T-helper 1 cell treated with Interleukin-12 subunit alpha and Interleukin-12 subunit beta and Interleukin-4 antibody, amounts not matched to agents 30 ng/mL and 1 ng/mL, for 36 hours (primary cell): ENCODE data around the gene STRN3. TPM values are rescaled to one million over a fixed set of nuclear protein-coding genes. Genes with fewer than 3 reads are reported as not detected.

ENCODE experiments used
- intact Hi-C: fragments of 100-400 bp; cut with micrococcal nuclease; formaldehyde crosslinking; loops from one replicate; pipeline ENCODE4 v1.15.1; 2024
- total RNA-seq: library from RNA; stranded (reverse); gene quantifications from 2 replicates; pipeline ENCODE4 v1.2.3, GENCODE V29; 2022

The STRN3 gene
- total RNA-seq, 1 donor from 2014 or later, result 23.5 TPM

DNA sequence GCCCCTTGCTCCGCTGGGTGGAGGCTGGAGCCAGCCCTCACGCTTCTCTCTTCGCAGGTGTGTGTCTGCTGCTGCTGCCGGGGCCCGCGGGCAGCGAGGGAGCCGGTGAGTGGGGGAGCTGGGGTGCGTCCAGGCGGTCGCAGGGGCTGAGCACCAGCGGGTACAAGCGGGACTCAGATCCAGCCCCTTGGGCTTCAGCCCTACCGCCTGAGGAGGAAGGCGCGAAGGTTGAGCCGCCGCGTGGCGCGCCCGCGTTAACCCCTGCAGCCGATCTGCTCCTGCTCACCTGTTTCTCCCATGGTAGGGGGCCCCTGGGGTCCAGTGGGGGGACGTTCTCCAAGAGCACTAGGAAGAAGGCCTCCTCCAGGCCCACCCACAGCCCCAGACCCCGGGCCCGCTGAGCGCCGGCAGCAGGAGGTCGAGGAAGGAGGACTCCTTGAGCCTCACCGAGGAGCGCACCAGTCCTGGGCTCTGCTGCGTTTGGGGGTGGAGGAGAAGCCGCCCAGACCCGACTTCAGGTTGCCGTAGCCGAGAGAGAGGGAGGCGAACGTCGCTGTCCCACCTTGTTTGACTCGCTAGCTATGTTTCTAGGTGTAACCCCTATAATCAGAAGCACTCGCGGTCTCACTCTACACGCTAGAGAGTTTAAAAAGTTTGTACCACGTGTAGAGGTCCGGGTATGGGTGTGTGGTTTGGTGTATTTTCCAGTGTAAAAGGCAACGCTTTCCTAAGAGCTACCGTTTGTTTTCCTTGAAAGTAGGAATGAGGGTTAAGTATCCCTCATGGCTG is 151.0 kb downstream of the STRN3 start:
- intact Hi-C loops, result no loop called here

DNA sequence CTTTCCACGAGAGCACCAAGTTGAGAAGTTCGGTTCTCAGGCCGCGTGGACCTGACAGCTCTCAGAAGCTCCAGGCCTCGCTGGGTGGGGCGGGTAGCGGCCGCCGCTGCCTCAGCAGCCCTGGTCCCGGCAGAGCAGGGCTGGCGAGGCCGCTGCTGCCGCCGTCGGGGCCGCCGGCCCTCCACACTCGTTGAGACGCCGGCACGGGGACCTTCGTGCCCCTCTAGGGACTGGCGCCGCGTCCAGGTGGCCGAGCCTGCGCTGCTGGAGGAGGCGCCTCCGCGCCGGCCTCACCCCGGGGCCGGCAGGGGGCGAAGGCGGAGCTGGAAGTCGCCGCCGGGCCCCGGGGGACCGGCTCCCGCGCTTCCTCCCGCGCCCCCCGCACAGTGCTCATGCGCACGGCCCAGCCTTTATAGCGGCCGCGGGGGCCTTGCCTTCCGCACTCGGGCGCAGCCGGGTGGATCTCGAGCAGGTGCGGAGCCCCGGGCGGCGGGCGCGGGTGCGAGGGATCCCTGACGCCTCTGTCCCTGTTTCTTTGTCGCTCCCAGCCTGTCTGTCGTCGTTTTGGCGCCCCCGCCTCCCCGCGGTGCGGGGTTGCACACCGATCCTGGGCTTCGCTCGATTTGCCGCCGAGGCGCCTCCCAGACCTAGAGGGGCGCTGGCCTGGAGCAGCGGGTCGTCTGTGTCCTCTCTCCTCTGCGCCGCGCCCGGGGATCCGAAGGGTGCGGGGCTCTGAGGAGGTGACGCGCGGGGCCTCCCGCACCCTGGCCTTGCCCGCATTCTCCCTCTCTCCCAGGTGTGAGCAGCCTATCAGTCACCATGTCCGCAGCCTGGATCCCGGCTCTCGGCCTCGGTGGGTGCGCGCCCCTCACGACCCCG is 151.8 kb downstream of the STRN3 start, which contains the start of gene COCH:
Gene COCH, plus strand, starts transcription at position 440 of the 879 bp plus-strand sequence. Its CDS starts 380 bp downstream, at position 820.
- intact Hi-C loops, result no loop called here

DNA sequence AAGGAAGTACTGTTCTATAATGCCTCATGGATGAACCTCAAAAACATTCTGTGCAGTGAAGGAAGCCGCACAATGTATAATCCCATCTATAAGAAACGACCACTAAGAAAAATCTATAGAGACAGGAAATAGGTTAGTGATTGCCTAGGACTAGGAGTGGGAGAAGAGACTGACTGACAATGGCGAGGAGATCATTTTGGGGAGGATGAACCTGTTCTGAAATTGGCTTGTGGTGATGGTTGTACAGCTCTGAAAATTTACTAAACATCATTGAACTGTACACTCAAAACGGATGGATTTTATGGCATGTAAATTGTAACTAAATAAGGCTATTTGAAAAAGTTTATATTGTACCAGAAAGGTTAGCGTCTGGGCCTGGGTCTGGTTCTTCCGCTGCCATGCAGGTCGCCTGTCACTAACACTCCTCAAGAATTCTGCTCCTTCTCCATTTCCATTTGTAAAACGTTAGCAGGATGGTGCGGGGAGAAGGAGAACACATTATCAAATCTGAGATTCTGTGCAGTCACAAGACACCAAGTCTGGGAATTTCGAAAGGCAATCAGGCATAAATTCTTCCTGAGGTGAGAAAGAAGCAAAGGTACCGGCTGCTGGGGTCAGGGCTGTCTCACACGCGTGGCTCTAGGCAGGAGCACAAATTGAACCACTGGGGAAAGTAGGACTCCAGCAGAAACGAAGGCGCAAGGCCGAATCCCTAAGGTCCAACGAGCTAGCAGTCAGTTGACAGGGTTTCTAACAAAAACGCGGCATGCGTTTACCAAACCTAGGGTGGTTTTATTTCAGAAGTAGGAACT is 152.7 kb downstream of the STRN3 start:
- intact Hi-C loops, result no loop called here

GRCh38 chr14:30872602-30873001 is 153.6 kb downstream of the STRN3 start:
- intact Hi-C loops, result no loop called here

DNA sequence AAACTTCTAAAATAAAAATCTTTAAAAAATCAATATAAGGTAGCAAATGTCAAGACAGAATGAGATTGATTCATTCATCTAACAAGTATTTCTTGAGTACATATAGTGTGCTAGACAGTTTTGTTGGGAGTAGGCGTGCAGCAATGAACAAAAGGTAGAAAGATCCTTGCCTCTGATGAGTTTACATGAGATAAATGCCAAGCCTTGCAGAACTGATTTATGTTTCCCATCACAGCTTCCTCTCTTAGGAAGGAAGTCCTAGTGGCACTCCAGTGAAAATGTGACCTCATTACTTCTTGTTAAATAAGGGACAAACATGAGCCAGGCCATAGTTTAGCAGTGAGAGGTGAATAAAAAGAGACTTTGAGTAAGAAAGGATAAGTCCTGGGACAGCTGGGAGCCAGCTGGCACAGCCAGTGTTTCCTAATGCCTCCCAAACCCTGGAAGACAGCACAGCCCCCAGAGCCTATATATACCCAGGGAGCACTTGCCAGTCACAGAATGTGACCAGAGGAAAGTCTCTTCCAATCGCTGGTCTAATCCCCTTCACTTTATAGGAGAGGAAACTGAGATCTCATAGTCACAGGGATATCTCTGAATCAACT is 156.5 kb downstream of the STRN3 start:
- intact Hi-C loops, result no loop called here

DNA sequence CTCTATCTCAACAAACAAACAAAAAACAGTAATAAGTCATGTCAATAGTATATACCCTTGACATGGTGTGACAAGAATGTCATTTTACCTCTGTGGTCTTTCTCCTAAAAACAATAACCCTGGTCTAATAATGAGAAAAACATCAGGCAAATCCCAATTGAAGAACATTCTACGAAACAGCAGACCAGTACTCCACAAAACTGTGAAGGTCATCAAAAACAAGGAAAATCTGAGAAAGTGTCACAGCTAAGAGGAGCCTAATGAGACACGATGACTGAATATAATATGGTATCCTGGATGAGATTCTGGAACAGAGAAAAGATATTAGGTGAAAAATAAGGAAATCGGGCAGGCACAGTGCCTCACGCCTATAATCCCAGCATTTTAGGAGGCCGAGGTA is 157.4 kb downstream of the STRN3 start:
- intact Hi-C loops, result no loop called here

- intact Hi-C loops, result no loop called here
Measured at GRCh38 chr14:30864934-30865333, 161.2 kb downstream of the STRN3 start.

GRCh38 chr14:30861200-30861599 is 165.0 kb downstream of the STRN3 start:
- intact Hi-C loops, result no loop called here

GRCh38 chr14:30855345-30856037 is 170.7 kb downstream of the STRN3 start:
- intact Hi-C loops, result no loop called here

DNA sequence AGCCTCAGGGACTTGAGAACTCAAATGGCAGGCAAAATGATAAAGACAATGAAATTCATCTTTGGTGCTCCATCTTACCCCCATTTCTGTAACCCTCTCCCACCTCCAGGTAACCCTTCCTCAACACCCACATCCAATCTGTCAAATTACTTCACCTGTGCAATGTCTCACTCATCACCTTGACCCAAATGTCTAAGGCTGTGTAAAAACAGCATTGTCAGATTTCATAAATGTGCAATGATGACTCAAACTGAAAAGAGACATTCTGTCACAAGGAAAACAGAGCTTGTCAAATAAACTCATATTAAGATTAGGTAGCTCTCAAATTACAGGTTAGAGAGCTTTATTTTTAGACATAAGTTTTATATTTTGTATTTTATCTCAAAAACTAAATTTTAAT is 171.7 kb downstream of the STRN3 start:
- intact Hi-C loops, result no loop called here

DNA sequence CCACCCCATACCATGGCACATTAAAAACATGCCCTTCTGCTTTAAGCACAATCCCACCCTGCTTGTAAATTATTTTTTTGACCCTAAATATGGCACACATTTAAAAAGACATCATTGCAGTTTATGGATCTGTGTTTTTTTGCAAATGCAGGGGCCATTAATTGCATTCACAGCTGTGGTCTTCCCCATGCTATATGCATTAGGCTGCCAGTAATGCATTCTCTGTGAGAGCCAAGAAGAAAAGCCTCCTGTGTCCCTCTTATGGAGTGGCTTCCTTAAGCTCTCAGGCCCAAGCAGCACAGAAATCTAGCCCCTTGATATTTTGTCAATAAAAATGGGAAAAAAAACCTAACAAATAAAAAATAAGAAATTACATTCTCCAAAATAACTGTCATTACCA is 172.2 kb downstream of the STRN3 start:
- intact Hi-C loops, result no loop called here

- intact Hi-C loops, result loop anchor here (10.0 kb wide), 1 partner anchor 365 kb away; no protein-coding TSS in a partner anchor
Measured at GRCh38 chr14:30849983-30850382, 176.2 kb downstream of the STRN3 start.

DNA sequence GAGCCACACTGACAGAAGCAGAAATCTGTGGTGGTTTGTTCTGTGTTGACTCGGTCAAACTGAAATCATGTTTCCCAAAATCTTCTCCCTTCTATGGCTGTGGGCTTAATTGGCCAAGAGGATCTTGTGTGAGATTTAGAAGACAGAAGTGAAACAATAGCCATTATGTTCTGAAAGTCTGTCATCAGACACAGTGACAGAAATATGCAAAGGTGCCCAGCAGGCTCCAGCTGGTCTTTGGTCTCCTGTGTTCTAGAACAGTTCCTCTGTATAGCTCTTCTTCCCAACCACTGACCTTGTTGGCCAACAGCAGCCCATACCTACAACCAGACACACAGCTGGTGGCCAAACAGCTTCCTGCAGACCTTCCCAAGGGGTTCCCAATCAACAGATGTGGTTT is 176.8 kb downstream of the STRN3 start:
- intact Hi-C loops, result loop anchor here (10.0 kb wide), 1 partner anchor 365 kb away; no protein-coding TSS in a partner anchor

GRCh38 chr14:30848449-30849240 is 177.5 kb downstream of the STRN3 start:
- intact Hi-C loops, result loop anchor here (10.0 kb wide), 1 partner anchor 364 kb away; no protein-coding TSS in a partner anchor

Other genes with a start within 250 kb of the STRN3 start
- gene COCH, start 151.8 kb downstream of the STRN3 start, total RNA-seq, result 0.20 and 0.51 TPM in 2 replicates
- gene AP4S1, start 730 bp downstream of the STRN3 start, total RNA-seq, result 7.3 and 8.1 TPM in 2 replicates
- gene HECTD1, start 181.4 kb upstream of the STRN3 start, total RNA-seq, result 102 and 107 TPM in 2 replicates